H9 (cell line): ENCODE measurements around the gene CHMP6. TPM values are rescaled to one million over a fixed set of nuclear protein-coding genes. Genes with fewer than 3 reads are reported as not detected.
A peak's percentile ranks its signal among the peaks of the same experiment; 100 is the strongest.

Experiments used
- DNase-seq: peaks from one replicate; pipeline ENCODE4 v3.0.0-alpha.2; 2017
- H2AFZ ChIP-seq: one replicate; pipeline ENCODE4 v1.6.1; 2013; ENCODE audit warnings: mild to moderate bottlenecking, low read length, control low read depth, moderate library complexity
- H2AK5ac ChIP-seq: 2 replicates; pipeline ENCODE4 v1.6.1; 2013; ENCODE audit warnings: low read length, control low read depth, mixed read lengths; ENCODE audit not compliant: insufficient read length
- H2BK120ac ChIP-seq: one replicate; pipeline ENCODE4 v1.6.1; 2013; ENCODE audit warnings: low read depth, mild to moderate bottlenecking, low read length, control low read depth, inconsistent platforms; ENCODE audit not compliant: poor library complexity, severe bottlenecking
- H2BK12ac ChIP-seq: 2 replicates; pipeline ENCODE4 v1.6.1; 2013; ENCODE audit warnings: low read length, control low read depth, mixed read lengths, low read depth; ENCODE audit not compliant: insufficient read length
- H2BK15ac ChIP-seq: 2 replicates; pipeline ENCODE4 v1.6.1; 2013; ENCODE audit warnings: low read depth, low read length, control low read depth
- H2BK20ac ChIP-seq: one replicate; pipeline ENCODE4 v1.6.1; 2013; ENCODE audit warnings: low read depth, mild to moderate bottlenecking, low read length, control low read depth, inconsistent platforms; ENCODE audit not compliant: poor library complexity, severe bottlenecking
- H2BK5ac ChIP-seq: 2 replicates; pipeline ENCODE4 v1.6.1; 2013; ENCODE audit warnings: low read length, control low read depth, mixed read lengths; ENCODE audit not compliant: insufficient read length
- H3K14ac ChIP-seq: 2 replicates; pipeline ENCODE4 v1.6.1; 2013; ENCODE audit warnings: low read length, control low read depth; ENCODE audit not compliant: insufficient read depth
- H3K18ac ChIP-seq: 2 replicates; pipeline ENCODE4 v1.6.1; 2013; ENCODE audit warnings: low read depth, mild to moderate bottlenecking, mixed read lengths, low read length, control low read depth; ENCODE audit not compliant: insufficient read length
- H3K23ac ChIP-seq: 2 replicates; pipeline ENCODE4 v1.6.1; 2013; ENCODE audit warnings: low read length, control low read depth, mixed read lengths, low read depth; ENCODE audit not compliant: insufficient read length
- H3K23me2 ChIP-seq: 2 replicates; pipeline ENCODE4 v1.6.1; 2013; ENCODE audit warnings: low read depth, mild to moderate bottlenecking, mixed read lengths, low read length, control low read depth; ENCODE audit not compliant: insufficient read length, poor library complexity, severe bottlenecking
- H3K27ac ChIP-seq: 2 replicates; pipeline ENCODE4 v1.5.1; 2013; ENCODE audit warnings: low read length, control low read depth, mixed read lengths, low read depth; ENCODE audit not compliant: insufficient read length
- H3K27me3 ChIP-seq: 2 replicates; pipeline ENCODE4 v1.6.1; 2013; ENCODE audit warnings: low read length, control low read depth, inconsistent platforms; ENCODE audit not compliant: insufficient read depth
- H3K4ac ChIP-seq: 2 replicates; pipeline ENCODE4 v1.6.1; 2013; ENCODE audit warnings: low read depth, mild to moderate bottlenecking, control low read depth, inconsistent platforms, low read length, moderate library complexity
- H3K4me1 ChIP-seq: 2 replicates; pipeline ENCODE4 v1.6.1; 2013; ENCODE audit warnings: low read length, control low read depth, inconsistent platforms; ENCODE audit not compliant: insufficient read depth
- H3K4me2 ChIP-seq: 2 replicates; pipeline ENCODE4 v1.6.1; 2013; ENCODE audit warnings: low read length, control low read depth, mixed read lengths; ENCODE audit not compliant: insufficient read length, insufficient read depth
- H3K56ac ChIP-seq: 2 replicates; pipeline ENCODE4 v1.6.1; 2013; ENCODE audit warnings: low read depth, mild to moderate bottlenecking, mixed read lengths, low read length, control low read depth; ENCODE audit not compliant: insufficient read length
- H3K79me1 ChIP-seq: 2 replicates; pipeline ENCODE4 v1.6.1; 2013; ENCODE audit warnings: low read depth, mild to moderate bottlenecking, moderate library complexity, low read length, control low read depth, inconsistent platforms; ENCODE audit not compliant: insufficient read depth, poor library complexity, severe bottlenecking
- H3K79me2 ChIP-seq: 2 replicates; pipeline ENCODE4 v1.6.1; 2013; ENCODE audit warnings: low read length, control low read depth, inconsistent platforms; ENCODE audit not compliant: insufficient read depth
- H3K9ac ChIP-seq: 2 replicates; pipeline ENCODE4 v1.6.1; 2013; ENCODE audit warnings: low read length, control low read depth, mixed read lengths; ENCODE audit not compliant: insufficient read length; ENCODE audit errors: extremely low read depth
- H3K9me3 ChIP-seq: one replicate; pipeline ENCODE4 v1.6.1; 2013; ENCODE audit warnings: low read depth, low read length, inconsistent platforms; ENCODE audit not compliant: control insufficient read depth
- H3T11ph ChIP-seq: one replicate; pipeline ENCODE4 v1.6.1; 2013; ENCODE audit warnings: mild to moderate bottlenecking, low read length, control low read depth, inconsistent platforms
- H4K20me1 ChIP-seq: one replicate; pipeline ENCODE4 v1.6.1; 2013; ENCODE audit not compliant: control insufficient read depth, insufficient read length, insufficient read depth
- H4K5ac ChIP-seq: 2 replicates; pipeline ENCODE4 v1.6.1; 2013; ENCODE audit warnings: low read depth, mild to moderate bottlenecking, mixed read lengths, low read length, control low read depth; ENCODE audit not compliant: insufficient read length
- H4K8ac ChIP-seq: replicated peaks from 2 replicates; pipeline ENCODE4 v1.6.1; 2013; ENCODE audit warnings: low read length, control low read depth, mixed read lengths, low read depth; ENCODE audit not compliant: insufficient read length
- H4K91ac ChIP-seq: 2 replicates; pipeline ENCODE4 v1.6.1; 2013; ENCODE audit warnings: low read depth, mild to moderate bottlenecking, moderate library complexity, mixed read lengths, low read length, control low read depth; ENCODE audit not compliant: insufficient read length
- H3K27ac Mint-ChIP-seq, 3 experiments: 2 replicates in 2 of 3; 3 replicates in 1 of 3; pipeline ENCODE4 v1.8.0; 2020 to 2021; ENCODE audit warnings: mixed read lengths in 3 of 3, mild to moderate bottlenecking in 1 of 3, moderate library complexity in 1 of 3
- H3K27me3 Mint-ChIP-seq: 2 replicates; pipeline ENCODE4 v1.8.0; 2021; ENCODE audit warnings: low read depth, mild to moderate bottlenecking, moderate library complexity, mixed read lengths
- H3K36me3 Mint-ChIP-seq, 3 experiments: 2 replicates in 2 of 3; 3 replicates in 1 of 3; pipeline ENCODE4 v1.8.0; 2020 to 2021; ENCODE audit warnings: low read depth in 3 of 3, mixed read lengths in 3 of 3; ENCODE audit not compliant: insufficient read depth in 1 of 3
- H3K4me1 Mint-ChIP-seq, 2 experiments: 2 replicates each; pipeline ENCODE4 v1.8.0; 2020; ENCODE audit warnings: mixed read lengths in 2 of 2
- H3K4me3 Mint-ChIP-seq, 2 experiments: 2 replicates in 1 of 2; 3 replicates in 1 of 2; pipeline ENCODE4 v1.8.0; 2020 to 2021; ENCODE audit warnings: mild to moderate bottlenecking in 2 of 2, mixed read lengths in 2 of 2, moderate library complexity in 1 of 2
- H3K9me3 Mint-ChIP-seq, 2 experiments: 2 replicates in 1 of 2; 3 replicates in 1 of 2; pipeline ENCODE4 v1.8.0; 2020; ENCODE audit warnings: mild to moderate bottlenecking in 2 of 2, mixed read lengths in 2 of 2, moderate library complexity in 1 of 2
- WGBS: extraction: QIAGEN DNeasy Blood & Tissue Kit; methylation state at CpG from one replicate; pipeline ENCODE4 v1.1.7; 2013; ENCODE audit warnings: missing lambda C conversion rate, low lambda C conversion rate, mixed read lengths; ENCODE audit not compliant: insufficient read length; ENCODE audit errors: extremely low coverage; 5-methylcytosine and 5-hydroxymethylcytosine counted together
- total RNA-seq: library from RNA; stranded (reverse); gene quantifications from 2 replicates; pipeline ENCODE4 v1.2.1, GENCODE V29; 2021
- TF ChIP-seq, protein P1 (sequence below): fragments of 200-600 bp; sonication (generic); conservative IDR thresholded peaks from 3 replicates; pipeline ENCODE4 v1.8.0; 2021; ENCODE audit warnings: antibody characterized with exemption, mild to moderate bottlenecking

CHMP6 gene
- total RNA-seq, 1 experiment from 2014 or later, result 23.4 TPM

- H4K20me1 ChIP-seq, result no peaks in the 10 kb centered on the region
- no peak overlapping the region for H3K14ac ChIP-seq
- H2BK15ac ChIP-seq, result no peak overlapping the region
- peaks cover 3% of the 10 kb centered on the region for H3K27me3 Mint-ChIP-seq
- H3K9me3 ChIP-seq, result no peaks in the 10 kb centered on the region
- no peak overlapping the region for H2BK12ac ChIP-seq
- no peaks in the 10 kb centered on the region for H3K9me3 Mint-ChIP-seq
- H3K36me3 Mint-ChIP-seq, result peaks cover 0 to 11% (median 5%) of the 10 kb centered on the region in 3 experiments; a peak in 4 of 7 replicates
- H4K91ac ChIP-seq, result no peak overlapping the region
- DNase-seq, result no peak
- no peak overlapping the region for H4K5ac ChIP-seq
- H3K79me2 ChIP-seq, result no peaks in the 10 kb centered on the region
- no peak overlapping the region for H2BK5ac ChIP-seq
- H3K4me1 ChIP-seq, result no peaks in the 10 kb centered on the region
- H3K56ac ChIP-seq, result no peak overlapping the region
- WGBS, result no CpG with 5 or more reads among the region's 17 CpGs
- no peak overlapping the region for H4K8ac ChIP-seq
- H3K9ac ChIP-seq, result no peak overlapping the region
- H3K23ac ChIP-seq, result no peak overlapping the region
- H3K4me2 ChIP-seq, result no peak overlapping the region
- no peak overlapping the region for H2BK20ac ChIP-seq
- H3K4me1 Mint-ChIP-seq, result peaks cover 11 to 13% of the 10 kb centered on the region in 2 experiments
- H3K23me2 ChIP-seq, result no peaks in the 10 kb centered on the region
- H3K4ac ChIP-seq, result no peak overlapping the region
- H3K27ac Mint-ChIP-seq, result peak overlapping the region in 1 of 3 experiments; percentile 79; a peak in 2 of 7 replicates
- no peak overlapping the region for H2BK120ac ChIP-seq
- no peaks in the 10 kb centered on the region for H3K27me3 ChIP-seq
- no peak overlapping the region for H2AFZ ChIP-seq
- H3T11ph ChIP-seq, result no peak overlapping the region
- H3K79me1 ChIP-seq, result no peaks in the 10 kb centered on the region
- no peak overlapping the region for H3K27ac ChIP-seq
- no peak overlapping the region for H2AK5ac ChIP-seq
- H3K4me3 Mint-ChIP-seq, result no peak overlapping the region
- no peak overlapping the region for H3K18ac ChIP-seq
- TF ChIP-seq, protein P1, sequence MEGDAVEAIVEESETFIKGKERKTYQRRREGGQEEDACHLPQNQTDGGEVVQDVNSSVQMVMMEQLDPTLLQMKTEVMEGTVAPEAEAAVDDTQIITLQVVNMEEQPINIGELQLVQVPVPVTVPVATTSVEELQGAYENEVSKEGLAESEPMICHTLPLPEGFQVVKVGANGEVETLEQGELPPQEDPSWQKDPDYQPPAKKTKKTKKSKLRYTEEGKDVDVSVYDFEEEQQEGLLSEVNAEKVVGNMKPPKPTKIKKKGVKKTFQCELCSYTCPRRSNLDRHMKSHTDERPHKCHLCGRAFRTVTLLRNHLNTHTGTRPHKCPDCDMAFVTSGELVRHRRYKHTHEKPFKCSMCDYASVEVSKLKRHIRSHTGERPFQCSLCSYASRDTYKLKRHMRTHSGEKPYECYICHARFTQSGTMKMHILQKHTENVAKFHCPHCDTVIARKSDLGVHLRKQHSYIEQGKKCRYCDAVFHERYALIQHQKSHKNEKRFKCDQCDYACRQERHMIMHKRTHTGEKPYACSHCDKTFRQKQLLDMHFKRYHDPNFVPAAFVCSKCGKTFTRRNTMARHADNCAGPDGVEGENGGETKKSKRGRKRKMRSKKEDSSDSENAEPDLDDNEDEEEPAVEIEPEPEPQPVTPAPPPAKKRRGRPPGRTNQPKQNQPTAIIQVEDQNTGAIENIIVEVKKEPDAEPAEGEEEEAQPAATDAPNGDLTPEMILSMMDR, result no peak
Measured at GRCh38 chr17:80968602-80969029, 23.0 kb upstream of the CHMP6 start.
